Measurements from ENCODE around the gene WNK1.

GRCh38 chr12:851913-852312, 99.5 kb downstream of the WNK1 start:
- no peak for TF ChIP-seq CTCF (conservative IDR thresholded peaks at IDR 0.05; ENCODE audit: low read length)
- no peak for TF ChIP-seq EZH2phosphoT487 (IDR thresholded peaks at IDR 0.05; ENCODE audit: borderline replicate concordance, low read depth, low read length)
